Hippocampal formation (tissue), 2 donors: ENCODE data around the gene MIOS.
"Not testable (repeated sequence)": the region's sequence is repeated elsewhere in the genome, so short reads cannot be mapped to it uniquely, and the experiment has no call there.

Experiments used
- DNase-seq, 2 donors: peaks; one replicate each; lab custom pipeline; 2025; lab: John Stamatoyannopoulos, UW

The MIOS gene

GRCh38 chr7:7554649-7555575, 11.8 kb upstream of the MIOS start:
- DNase-seq, result no peak

GRCh38 chr7:7556852-7557251, 9.8 kb upstream of the MIOS start:
- no peak for DNase-seq

- no peak for DNase-seq
Observed at GRCh38 chr7:7557252-7557651, 9.4 kb upstream of the MIOS start.

DNA sequence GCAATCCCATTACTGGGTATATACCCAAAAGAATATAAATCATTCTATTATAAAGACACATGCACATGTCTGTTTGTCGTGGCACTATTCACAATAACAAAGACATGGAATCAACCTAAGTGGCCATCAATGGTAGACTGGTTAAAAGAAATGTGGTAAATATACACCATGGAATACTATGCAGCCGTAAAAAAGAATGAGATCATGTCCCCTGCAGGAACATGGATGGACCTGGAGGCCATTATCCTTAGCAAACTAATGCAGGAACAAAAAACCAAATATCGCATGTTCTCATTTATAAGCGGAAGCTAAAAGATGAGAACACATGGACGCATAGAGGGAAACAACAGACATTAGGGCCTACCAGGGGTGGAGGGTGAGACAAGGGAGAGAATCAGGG, 5.1 kb upstream of the MIOS start:
- DNase-seq, result not testable (repeated sequence)

DNA sequence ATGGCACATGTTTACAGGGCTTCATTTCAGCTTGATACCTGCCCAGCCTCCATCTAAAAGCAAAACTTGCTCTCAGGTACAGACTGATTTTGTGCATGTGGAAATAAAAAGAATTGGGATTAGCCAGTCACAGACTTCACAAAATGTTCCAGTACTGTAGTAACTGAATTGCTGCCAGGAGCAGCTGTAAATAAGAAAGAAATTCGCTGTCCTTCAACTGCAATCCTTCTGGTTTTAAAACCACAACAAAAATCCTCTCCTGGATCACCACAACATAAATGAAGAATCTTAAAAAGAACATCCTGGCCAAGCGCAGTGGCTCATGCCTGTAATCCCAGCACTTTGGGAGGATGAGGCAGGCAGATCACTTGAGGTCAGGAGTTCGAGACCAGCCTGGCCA, 3.9 kb upstream of the MIOS start:
- no peak for DNase-seq

GRCh38 chr7:7563269-7563668, 3.4 kb upstream of the MIOS start:
- no peak for DNase-seq

DNA sequence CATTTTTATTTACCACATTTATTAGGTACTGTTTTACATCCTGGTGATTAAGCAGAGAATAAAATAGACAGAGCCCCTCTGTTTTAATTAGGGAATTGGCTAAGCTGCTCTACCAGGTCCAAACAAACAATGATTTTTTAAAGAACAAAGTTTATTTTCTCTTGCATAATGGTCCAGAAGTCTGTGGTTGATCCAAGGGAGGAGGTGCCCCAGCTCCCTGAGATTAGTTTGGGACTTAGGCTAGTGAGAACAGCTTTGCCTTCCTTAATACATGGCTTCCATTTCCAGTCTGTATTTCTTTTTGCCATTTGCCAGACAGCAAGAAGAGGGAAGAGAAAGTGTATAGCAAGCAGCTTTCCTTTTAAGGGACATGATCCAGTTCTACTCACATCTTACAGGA, 2.9 kb upstream of the MIOS start:
- no peak for DNase-seq

DNA sequence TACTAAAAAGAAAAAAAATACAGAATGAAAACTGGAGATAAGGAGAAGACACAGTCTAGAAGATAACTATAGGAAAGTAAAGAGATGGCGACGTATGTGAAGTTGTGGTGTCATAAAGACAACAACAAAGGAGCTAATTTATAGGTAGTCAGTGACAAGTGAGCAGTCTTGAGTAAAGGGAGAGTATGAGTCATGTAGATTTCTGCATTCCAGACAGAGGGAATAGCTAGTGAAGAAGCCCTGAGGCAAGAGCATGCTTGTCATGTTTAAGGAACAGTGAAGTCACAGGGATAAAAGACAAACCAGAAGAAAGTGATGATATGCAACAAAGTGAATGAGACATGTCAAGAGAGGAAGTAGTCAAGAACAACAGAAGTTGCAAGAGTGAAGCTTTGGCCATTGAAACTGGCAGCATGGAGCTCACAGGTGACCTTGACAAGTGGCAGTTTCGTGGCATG, 2.3 kb upstream of the MIOS start:
- no peak for DNase-seq

GRCh38 chr7:7565018-7565680, 1.5 kb upstream of the MIOS start:
- no peak for DNase-seq

DNA sequence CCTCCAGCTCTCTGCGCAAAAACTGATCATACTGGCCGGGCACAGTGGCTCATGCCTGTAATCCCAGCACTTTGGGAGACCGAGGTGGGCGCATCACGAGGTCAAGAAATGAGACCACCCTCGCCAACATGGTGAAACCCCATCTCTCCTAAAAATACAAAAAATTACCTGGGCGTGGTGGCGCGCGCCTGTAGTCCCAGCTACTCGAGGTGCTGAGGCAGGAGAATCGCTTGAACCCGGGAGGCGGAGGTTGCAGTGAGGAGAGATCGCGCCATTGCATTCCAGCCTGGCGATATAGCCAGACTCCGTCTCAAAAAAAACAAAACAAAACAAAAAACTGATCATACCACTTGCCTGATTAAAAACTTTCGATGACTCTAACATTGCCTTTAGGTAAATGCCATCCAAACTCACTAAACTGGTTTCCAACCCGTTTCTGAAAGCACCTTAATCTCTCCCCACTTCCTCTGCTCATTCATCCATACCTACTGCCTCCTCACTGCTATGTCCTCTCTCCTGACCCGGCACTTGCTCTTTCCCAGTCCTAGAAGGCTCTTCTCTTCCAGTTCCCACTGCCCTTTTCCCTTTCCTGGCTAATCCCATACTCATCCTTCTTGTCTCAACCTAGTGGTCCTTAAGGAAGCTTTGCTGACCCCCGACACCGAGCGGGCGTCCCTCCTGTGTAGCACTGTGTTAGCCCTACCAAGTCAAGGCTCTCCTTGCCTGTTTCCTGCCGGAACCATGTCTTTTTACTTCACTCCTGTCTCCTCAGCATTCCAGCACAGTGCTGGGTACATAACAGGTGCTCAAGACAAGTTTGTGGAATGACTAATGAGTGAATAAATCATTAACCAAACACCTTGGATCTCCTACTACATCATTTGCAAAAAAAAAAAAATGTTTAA, 686 bp upstream of the MIOS start:
- DNase-seq, result no peak

- DNase-seq, result no peak
Observed at GRCh38 chr7:7567898-7568531, 1.3 kb downstream of the MIOS start.

GRCh38 chr7:7568553-7568952, 1.9 kb downstream of the MIOS start:
- no peak for DNase-seq

DNA sequence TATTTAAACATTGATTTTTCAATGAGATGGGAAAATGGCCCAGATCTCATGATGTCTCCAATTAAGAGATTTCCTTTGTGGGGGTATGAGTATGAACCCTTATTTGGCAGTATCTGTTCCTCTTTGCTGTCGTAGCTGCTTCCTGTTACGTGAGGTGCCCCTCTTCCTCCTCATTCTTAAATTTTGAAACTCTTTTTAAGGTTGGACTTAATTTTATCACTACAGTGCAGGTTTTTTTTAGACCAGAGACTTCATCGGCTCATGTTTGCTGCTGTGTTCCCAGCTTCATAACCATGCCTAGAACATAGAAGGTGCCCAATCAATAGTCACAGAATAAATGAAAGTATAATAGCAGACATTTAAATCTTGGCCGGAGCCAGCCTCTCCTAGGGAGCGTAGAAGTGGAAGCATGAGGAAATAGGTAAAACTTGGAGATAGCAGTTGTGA, 2.4 kb downstream of the MIOS start:
- no peak for DNase-seq

GRCh38 chr7:7569615-7570014, 2.9 kb downstream of the MIOS start:
- DNase-seq, result no peak

GRCh38 chr7:7570584-7570983, 3.9 kb downstream of the MIOS start:
- DNase-seq, result no peak

DNA sequence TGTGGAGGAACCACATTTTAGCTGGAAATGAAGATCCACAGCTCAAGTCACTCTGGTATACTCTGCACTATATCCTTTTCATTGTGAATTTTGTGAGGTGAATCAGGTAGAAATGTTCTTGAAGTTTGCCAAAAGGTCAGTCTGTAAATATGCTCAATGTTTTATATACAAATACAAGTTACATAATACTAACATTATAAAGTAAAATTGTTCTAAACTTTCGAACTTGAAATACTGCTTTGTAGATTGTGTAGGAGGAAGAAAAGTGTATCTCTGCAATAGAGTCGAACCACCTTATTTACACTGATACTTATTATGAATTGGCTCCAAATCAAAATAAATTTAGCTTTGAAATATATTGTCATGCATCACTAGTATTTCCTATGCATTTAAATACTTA, 7.0 kb downstream of the MIOS start:
- no peak for DNase-seq

- DNase-seq, result no peak
Observed at GRCh38 chr7:7576344-7576743, 9.7 kb downstream of the MIOS start.

DNA sequence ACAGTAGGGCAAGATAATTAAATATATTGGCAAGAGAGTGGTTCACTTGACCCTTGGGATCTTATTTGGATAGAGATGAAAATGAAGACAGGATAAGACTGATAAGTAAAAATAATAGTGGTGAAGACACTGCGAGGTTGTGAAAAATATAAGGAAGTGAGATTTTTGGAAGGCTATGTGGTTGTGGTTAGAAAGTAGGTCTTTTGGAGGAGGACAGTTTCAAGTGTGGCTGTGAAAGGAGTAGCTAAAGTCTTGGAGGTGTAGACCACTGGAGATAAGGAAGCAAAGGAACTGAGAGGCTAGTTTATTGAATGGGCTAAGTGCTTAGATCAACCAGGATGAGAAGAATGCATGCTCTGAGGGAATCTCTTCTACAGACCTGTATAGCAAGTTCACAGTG, 11.2 kb downstream of the MIOS start:
- no peak for DNase-seq

DNA sequence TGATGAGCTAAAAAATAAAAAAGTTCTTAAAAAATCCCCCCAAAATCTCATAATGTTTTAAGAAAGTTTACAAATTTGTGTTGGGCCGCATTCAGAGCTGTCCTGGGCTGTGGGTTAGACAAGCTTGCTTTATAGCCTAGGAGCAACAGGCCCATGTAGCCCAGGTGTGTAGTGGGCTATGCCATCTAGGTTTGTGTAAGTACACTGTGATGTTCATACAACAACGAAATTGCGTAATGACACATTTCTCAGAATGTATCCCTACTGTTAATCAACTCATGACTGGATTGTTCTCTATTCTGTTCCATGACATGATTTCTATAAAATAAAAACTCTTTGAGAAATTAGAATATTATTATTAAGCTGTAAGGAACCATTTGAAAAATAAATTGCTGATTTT, 13.0 kb downstream of the MIOS start:
- DNase-seq, result no peak

DNA sequence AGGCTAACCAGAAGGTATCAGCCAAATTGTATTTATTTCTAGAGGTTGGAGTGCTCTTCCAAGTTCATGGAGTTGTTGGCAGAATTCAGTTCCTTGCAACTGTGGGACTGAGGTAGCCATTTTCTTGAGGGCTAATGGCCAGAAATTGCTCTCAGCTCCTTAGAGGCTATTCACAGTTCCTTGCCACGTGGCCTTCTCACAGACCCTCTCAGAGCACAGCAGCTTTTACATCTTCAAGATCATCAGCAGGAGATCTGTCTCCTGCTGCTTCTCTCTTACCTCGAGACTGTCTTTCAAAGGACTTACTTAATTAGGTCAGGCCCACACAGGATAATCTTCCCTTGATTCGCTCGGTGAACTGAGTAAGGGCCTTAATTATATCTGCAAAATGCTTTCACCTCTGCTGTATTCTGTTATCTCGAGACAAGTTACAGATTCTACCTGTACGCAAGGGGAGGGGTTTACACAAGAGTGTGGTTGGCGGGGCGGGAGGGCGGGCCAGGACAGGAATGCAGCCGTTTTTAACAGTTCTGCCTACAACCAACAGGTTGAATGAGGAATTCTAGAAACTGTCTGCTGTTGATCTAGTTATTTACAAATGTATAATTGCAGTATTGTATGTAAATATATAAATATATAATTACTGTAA, 15.0 kb downstream of the MIOS start:
- no peak for DNase-seq

- no peak for DNase-seq
Observed at GRCh38 chr7:7582596-7582995, 15.9 kb downstream of the MIOS start.
